GM08714 (cell line): ENCODE results near the gene SLC12A5.

ENCODE experiments used
- H3K4me3 ChIP-seq: fragments of 200-500 bp; sonication (Bioruptor generic); 2 replicates; pipeline ENCODE4 v1.5.1; 2014; ENCODE audit warnings: mild to moderate bottlenecking, low read length, inconsistent platforms
- ZNF274 ChIP-seq: IDR thresholded peaks from 2 replicates; pipeline ENCODE4 v1.6.1; 2012; ENCODE audit warnings: mild to moderate bottlenecking, low read depth, low read length

The SLC12A5 gene

GRCh38 chr20:46028110-46028509, 905 bp upstream of the SLC12A5 start:
- TF ChIP-seq ZNF274: no peak
- no peak overlapping the region for H3K4me3 ChIP-seq

DNA sequence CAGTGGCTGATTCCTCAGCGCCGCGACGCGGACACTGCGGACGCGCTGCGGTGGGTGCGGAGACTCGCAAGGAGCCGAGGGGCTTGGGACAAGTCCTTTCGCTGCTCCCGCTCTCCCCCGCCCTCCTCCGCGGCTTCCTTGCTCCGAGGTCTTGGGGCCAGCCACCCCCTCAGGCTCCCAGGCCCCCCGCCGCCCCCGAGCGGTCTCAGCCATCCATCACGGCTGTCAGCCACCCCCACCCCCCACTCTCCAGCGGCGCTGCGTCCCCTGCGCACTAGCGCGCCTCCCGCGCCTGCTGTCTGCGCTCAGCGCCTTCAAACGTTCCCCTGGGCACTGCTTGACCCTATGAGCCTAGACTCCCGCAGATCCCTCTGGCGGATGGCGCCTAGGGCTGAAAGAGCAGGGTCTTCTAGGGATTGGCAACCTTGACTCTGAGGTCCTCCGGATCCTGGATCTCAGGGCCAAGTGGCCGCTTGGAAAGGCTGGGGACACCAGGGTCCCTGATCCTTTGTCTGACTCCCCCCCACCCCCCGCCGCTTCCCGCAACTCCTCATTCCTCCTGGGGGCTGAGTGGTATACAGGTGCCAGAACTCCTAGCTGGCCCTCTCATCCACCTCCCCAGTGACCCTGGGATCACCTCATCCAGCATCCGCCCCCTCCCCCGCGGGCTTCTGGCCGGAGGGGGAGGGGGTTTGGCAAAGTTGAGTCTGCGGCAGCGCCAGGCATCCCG, 1.4 kb downstream of the SLC12A5 start:
- no peak for TF ChIP-seq ZNF274

GRCh38 chr20:46031014-46031569, 2.1 kb downstream of the SLC12A5 start:
- TF ChIP-seq ZNF274: no peak
- no peak overlapping the region for H3K4me3 ChIP-seq

More for the DNA sequence above, 1.4 kb downstream of the SLC12A5 start:
- no peak overlapping the region for H3K4me3 ChIP-seq

DNA sequence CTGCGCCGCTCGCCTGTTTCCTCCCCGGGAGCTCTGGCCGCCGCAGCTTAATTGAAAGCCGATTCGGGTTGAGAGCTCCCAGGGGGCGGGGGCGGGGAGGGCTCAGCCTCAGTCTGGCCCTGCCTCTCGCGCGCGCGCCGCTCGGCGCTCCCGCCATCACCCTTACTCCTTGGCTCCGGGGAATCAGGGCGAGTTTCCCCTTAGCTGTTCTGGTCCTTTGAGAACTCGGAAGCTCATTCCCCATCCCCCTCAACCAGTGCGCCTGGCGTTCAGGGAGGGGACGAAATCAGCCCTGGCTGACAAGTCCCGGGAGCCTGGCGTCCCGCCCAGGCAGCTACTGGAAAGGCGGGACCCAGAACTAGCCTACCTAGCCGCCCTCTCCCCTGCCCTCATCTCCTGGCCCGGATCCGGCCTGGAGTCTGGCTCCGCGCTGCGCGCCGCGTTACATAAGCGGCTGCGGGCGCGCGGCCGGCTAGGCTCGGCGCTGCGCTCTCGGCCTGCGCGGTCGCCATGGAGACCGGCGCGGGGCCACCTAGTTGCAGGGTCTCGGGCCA, 2.8 kb downstream of the SLC12A5 start:
- no peak for TF ChIP-seq ZNF274
- H3K4me3 ChIP-seq: no peak overlapping the region

DNA sequence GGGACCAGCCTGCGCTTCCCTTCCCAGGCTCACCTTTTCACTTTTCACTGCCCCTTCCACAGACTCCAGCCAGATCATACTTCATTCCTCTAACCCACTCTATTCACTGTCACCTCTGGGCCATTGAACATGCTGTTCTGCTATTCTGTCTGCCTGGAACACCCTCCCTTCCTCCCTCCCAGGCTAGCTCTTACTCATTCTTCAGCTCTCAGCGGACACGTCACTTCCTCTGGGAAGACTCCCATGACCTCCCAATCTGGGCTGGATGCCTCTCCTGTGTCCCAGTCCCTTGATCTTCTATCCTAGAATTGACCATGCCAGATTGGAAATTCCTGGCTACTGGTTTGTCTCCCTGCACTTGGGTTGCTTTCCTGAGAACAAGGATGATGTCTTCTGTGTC, 5.0 kb downstream of the SLC12A5 start:
- TF ChIP-seq ZNF274: no peak
- H3K4me3 ChIP-seq: no peak overlapping the region

GRCh38 chr20:46035253-46035652, 6.2 kb downstream of the SLC12A5 start:
- TF ChIP-seq ZNF274: no peak
- H3K4me3 ChIP-seq: no peak overlapping the region

GRCh38 chr20:46035713-46036112, 6.7 kb downstream of the SLC12A5 start:
- no peak overlapping the region for H3K4me3 ChIP-seq
- TF ChIP-seq ZNF274: no peak

GRCh38 chr20:46036370-46036769, 7.4 kb downstream of the SLC12A5 start:
- no peak overlapping the region for H3K4me3 ChIP-seq
- no peak for TF ChIP-seq ZNF274

DNA sequence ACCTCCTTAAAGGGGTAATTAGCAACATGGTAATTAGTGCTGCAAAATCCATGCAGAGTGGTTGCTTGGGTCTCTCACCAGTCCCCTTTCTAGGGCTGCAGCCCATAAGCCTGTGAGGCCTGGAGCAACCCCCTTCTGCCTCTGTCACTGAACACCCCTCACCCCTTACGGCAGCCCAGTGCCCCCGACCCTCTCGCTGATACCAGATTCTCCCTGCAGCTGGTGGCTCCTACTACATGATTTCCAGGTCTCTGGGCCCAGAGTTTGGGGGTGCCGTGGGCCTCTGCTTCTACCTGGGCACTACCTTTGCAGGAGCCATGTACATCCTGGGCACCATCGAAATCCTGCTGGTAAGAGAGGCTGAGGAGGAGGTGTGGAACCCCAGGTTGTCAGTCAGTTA, 8.0 kb downstream of the SLC12A5 start:
- no peak for TF ChIP-seq ZNF274

DNA sequence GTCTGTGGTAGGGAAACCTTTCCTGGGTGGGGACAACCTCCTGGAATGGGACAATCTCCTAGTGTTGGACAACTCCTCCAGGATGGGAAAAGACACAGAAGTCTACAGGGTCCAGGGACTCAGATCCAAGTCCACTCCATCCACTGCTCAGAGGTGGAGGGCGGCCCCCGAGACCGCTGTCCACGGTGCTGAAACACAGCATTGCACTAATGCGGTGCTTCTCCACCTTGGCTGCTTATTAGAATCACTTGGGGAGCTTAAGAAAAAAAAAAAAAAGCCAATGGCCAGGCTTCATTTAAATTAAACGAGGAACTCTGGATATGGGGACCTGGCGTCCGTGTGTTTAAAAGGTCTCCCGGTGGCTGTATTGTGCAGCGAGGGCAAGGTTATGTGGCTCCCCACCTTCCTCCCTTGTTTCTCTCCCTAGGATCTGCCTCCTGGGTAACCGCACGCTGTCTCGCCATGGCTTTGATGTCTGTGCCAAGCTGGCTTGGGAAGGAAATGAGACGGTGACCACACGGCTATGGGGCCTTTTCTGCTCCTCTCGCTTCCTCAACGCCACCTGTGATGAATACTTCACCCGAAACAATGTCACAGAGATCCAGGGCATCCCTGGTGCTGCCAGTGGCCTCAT, 12.0 kb downstream of the SLC12A5 start:
- no peak overlapping the region for H3K4me3 ChIP-seq
- TF ChIP-seq ZNF274: no peak

More for the DNA sequence above, 8.0 kb downstream of the SLC12A5 start:
- H3K4me3 ChIP-seq: no peak overlapping the region

DNA sequence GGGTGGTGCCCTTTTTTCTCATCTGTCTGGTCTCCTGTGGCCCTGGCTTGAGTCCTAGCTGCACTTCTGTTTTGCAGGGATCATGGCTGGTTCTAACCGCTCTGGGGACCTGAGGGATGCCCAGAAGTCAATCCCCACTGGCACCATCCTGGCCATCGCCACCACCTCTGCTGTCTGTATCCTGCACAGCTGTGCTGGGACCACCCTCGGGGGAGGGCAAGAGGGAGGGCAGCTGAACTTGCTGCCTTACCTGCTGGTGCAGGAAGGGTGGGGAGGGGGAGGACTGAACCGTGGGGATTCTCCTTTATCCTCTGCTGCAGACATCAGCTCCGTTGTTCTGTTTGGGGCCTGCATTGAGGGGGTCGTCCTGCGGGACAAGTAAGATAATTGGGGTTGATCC, 14.5 kb downstream of the SLC12A5 start:
- no peak for TF ChIP-seq ZNF274
- H3K4me3 ChIP-seq: no peak overlapping the region

- TF ChIP-seq ZNF274: no peak
- H3K4me3 ChIP-seq: no peak overlapping the region
Measured at GRCh38 chr20:46044896-46045295, 15.9 kb downstream of the SLC12A5 start.

- no peak overlapping the region for H3K4me3 ChIP-seq
- TF ChIP-seq ZNF274: no peak
Measured at GRCh38 chr20:46046588-46047310, 17.7 kb downstream of the SLC12A5 start.

DNA sequence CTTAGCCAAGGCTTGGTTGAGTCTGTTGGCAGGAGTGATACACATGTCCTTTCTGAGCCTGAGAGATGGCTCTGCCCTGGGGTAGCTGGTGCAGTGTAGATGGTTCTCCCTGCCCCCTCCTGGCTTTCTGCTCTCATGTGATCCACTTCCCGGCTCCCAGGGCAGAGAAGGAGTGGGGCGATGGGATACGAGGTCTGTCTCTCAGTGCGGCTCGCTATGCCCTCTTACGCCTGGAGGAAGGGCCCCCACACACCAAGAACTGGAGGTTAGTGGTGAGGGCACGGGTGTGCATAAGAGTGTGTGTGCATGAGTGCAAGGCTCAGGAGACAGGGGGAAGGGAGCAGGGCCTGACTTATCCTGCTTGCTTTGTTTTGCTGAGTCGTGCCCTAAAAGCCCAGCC, 18.8 kb downstream of the SLC12A5 start:
- no peak overlapping the region for H3K4me3 ChIP-seq
- TF ChIP-seq ZNF274: no peak
